SK-N-SH treated with all-trans-retinoic acid at 6 μM for 48 hours (cell line): ENCODE data around the gene BCAN.

Experiments
- ATAC-seq: fragments of 200-7000 bp; cut with Tn5 transposase; 3 replicates; pipeline ENCODE4 v1.9.1; 2020; ENCODE audit warnings: mild to moderate bottlenecking, moderate library complexity
- ARNTL ChIP-seq: fragments of 450-650 bp; formaldehyde crosslinking; IDR thresholded peaks from 2 replicates; pipeline ENCODE4 v1.5.0; 2020; ENCODE audit warnings: low read depth, mild to moderate bottlenecking, moderate library complexity, borderline replicate concordance
- BACH2 ChIP-seq: fragments of 250-450 bp; sonication (Bioruptor Pico); IDR thresholded peaks from 2 replicates; pipeline ENCODE4 v1.9.0; 2021; ENCODE audit warnings: mild to moderate bottlenecking, borderline replicate concordance
- CSRNP3 ChIP-seq: fragments of 250-450 bp; sonication (Bioruptor Pico); IDR thresholded peaks from 2 replicates; pipeline ENCODE4 v1.5.1; 2021; ENCODE audit warnings: mild to moderate bottlenecking, moderate library complexity
- GLIS3 ChIP-seq: fragments of 250-450 bp; sonication (Bioruptor Pico); IDR thresholded peaks from 2 replicates; pipeline ENCODE4 v1.5.0; 2020; ENCODE audit warnings: mild to moderate bottlenecking, moderate library complexity
- OSR1 ChIP-seq: fragments of 250-450 bp; sonication (Bioruptor Pico); IDR thresholded peaks from 2 replicates; pipeline ENCODE4 v1.8.0; 2022; ENCODE audit warnings: moderate library complexity, mild to moderate bottlenecking, inconsistent platforms
- POU6F1 ChIP-seq: fragments of 250-450 bp; sonication (Bioruptor Pico); IDR thresholded peaks from 2 replicates; pipeline ENCODE4 v1.8.0; 2021; ENCODE audit warnings: low read depth, mild to moderate bottlenecking, moderate library complexity, borderline replicate concordance
- PPARA ChIP-seq: fragments of 250-450 bp; sonication (Bioruptor Pico); IDR thresholded peaks from 2 replicates; pipeline ENCODE4 v1.5.0; 2020; ENCODE audit warnings: mild to moderate bottlenecking, borderline replicate concordance
- SNAI2 ChIP-seq: fragments of 250-450 bp; sonication (Bioruptor Pico); IDR thresholded peaks from 2 replicates; pipeline ENCODE4 v1.5.0; 2020; ENCODE audit warnings: mild to moderate bottlenecking, moderate library complexity
- TCF4 ChIP-seq: fragments of 250-450 bp; sonication (Bioruptor Pico); IDR thresholded peaks from 2 replicates; pipeline ENCODE4 v1.8.0; 2021; ENCODE audit warnings: mild to moderate bottlenecking, moderate library complexity, borderline replicate concordance
- TOX ChIP-seq: fragments of 250-450 bp; sonication (Bioruptor Pico); IDR thresholded peaks from 2 replicates; pipeline ENCODE4 v1.8.0; 2021; ENCODE audit warnings: mild to moderate bottlenecking, moderate library complexity, borderline replicate concordance
- TSHZ2 ChIP-seq: fragments of 250-450 bp; sonication (Bioruptor Pico); IDR thresholded peaks from 2 replicates; pipeline ENCODE4 v1.5.0; 2020; ENCODE audit warnings: mild to moderate bottlenecking, moderate library complexity
- ZFP3 ChIP-seq: fragments of 250-450 bp; sonication (Bioruptor Pico); IDR thresholded peaks from 2 replicates; pipeline ENCODE4 v1.5.0; 2020; ENCODE audit warnings: mild to moderate bottlenecking, moderate library complexity
- ZFP30 ChIP-seq: fragments of 450-650 bp; formaldehyde crosslinking; IDR thresholded peaks from 2 replicates; pipeline ENCODE4 v1.5.0; 2022; ENCODE audit warnings: mild to moderate bottlenecking, moderate library complexity
- ZNF70 ChIP-seq: fragments of 450-650 bp; formaldehyde crosslinking; IDR thresholded peaks from 2 replicates; pipeline ENCODE4 v1.5.0; 2020; ENCODE audit warnings: mild to moderate bottlenecking, moderate library complexity
- ZNF8 ChIP-seq: fragments of 450-650 bp; formaldehyde crosslinking; IDR thresholded peaks from 2 replicates; pipeline ENCODE4 v1.5.0; 2020; ENCODE audit warnings: mild to moderate bottlenecking, moderate library complexity
- TF ChIP-seq, protein P1 (sequence below): fragments of 250-450 bp; sonication (Bioruptor Pico); IDR thresholded peaks from 2 replicates; pipeline ENCODE4 v1.8.0; 2020; ENCODE audit warnings: mild to moderate bottlenecking, moderate library complexity, borderline replicate concordance
- TF ChIP-seq, protein P2 (sequence below): fragments of 250-450 bp; sonication (Bioruptor Pico); IDR thresholded peaks from 2 replicates; pipeline ENCODE4 v1.5.1; 2020; ENCODE audit warnings: low read depth, mild to moderate bottlenecking, moderate library complexity

BCAN gene

DNA sequence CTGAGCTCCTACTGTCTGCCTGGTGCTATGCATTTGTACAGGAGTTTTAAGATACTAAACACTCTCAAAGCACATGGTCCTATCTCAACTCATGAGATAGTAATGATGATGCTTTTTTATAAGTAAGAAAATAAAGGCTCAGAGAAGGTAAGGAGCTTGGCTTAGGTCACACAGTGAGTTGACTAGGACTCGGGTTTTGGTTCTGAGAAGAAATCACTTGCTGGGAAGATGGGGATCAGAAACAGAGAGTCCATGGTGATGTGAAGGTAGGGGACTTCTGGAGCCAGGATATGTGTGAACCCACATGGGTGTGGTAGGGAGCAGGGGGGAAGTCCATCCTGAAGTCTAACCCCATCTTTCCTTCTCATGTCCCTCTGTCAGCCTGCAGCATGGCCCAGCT is 3.7 kb downstream of the BCAN start:
- TF ChIP-seq SNAI2 (CRISPR knock-in tag) (no peak), ZNF8 (CRISPR knock-in tag) (no peak), TOX (CRISPR knock-in tag) (no peak), TSHZ2 (CRISPR knock-in tag) (no peak), ZFP30 (CRISPR knock-in tag) (no peak), OSR1 (no peak), CSRNP3 (CRISPR knock-in tag) (no peak), ARNTL (CRISPR knock-in tag) (no peak), POU6F1 (CRISPR knock-in tag) (no peak), PPARA (CRISPR knock-in tag) (no peak), ZNF70 (CRISPR knock-in tag) (no peak), GLIS3 (CRISPR knock-in tag) (no peak), BACH2 (no peak)
- TF ChIP-seq, protein P1, sequence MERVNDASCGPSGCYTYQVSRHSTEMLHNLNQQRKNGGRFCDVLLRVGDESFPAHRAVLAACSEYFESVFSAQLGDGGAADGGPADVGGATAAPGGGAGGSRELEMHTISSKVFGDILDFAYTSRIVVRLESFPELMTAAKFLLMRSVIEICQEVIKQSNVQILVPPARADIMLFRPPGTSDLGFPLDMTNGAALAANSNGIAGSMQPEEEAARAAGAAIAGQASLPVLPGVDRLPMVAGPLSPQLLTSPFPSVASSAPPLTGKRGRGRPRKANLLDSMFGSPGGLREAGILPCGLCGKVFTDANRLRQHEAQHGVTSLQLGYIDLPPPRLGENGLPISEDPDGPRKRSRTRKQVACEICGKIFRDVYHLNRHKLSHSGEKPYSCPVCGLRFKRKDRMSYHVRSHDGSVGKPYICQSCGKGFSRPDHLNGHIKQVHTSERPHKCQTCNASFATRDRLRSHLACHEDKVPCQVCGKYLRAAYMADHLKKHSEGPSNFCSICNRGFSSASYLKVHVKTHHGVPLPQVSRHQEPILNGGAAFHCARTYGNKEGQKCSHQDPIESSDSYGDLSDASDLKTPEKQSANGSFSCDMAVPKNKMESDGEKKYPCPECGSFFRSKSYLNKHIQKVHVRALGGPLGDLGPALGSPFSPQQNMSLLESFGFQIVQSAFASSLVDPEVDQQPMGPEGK (CRISPR knock-in tag) = no peak
- TF ChIP-seq, protein P2, sequence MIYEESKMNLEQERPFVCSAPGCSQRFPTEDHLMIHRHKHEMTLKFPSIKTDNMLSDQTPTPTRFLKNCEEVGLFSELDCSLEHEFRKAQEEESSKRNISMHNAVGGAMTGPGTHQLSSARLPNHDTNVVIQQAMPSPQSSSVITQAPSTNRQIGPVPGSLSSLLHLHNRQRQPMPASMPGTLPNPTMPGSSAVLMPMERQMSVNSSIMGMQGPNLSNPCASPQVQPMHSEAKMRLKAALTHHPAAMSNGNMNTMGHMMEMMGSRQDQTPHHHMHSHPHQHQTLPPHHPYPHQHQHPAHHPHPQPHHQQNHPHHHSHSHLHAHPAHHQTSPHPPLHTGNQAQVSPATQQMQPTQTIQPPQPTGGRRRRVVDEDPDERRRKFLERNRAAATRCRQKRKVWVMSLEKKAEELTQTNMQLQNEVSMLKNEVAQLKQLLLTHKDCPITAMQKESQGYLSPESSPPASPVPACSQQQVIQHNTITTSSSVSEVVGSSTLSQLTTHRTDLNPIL (CRISPR knock-in tag) = no peak
- no peak for ATAC-seq

GRCh38 chr1:156646738-156647211 is 4.9 kb downstream of the BCAN start:
- ATAC-seq = no peak
- no peak for TF ChIP-seq OSR1
- no peak for TF ChIP-seq TSHZ2 (CRISPR knock-in tag)
- TF ChIP-seq PPARA (CRISPR knock-in tag) = no peak
- TF ChIP-seq ARNTL (CRISPR knock-in tag) = no peak
- TF ChIP-seq ZFP3 (CRISPR knock-in tag) = no peak
- TF ChIP-seq TOX (CRISPR knock-in tag) = no peak
- TF ChIP-seq GLIS3 (CRISPR knock-in tag) = no peak
- TF ChIP-seq, protein P1 (CRISPR knock-in tag) = no peak
- TF ChIP-seq POU6F1 (CRISPR knock-in tag) = no peak
- no peak for TF ChIP-seq TCF4 (CRISPR knock-in tag)
- TF ChIP-seq, protein P2 (CRISPR knock-in tag) = no peak
- no peak for TF ChIP-seq ZNF70 (CRISPR knock-in tag)
- TF ChIP-seq BACH2 = no peak
- TF ChIP-seq SNAI2 (CRISPR knock-in tag) = no peak
- TF ChIP-seq, all 23 proteins: peak for 0
